ENCODE data around the gene NUDT19. TPM values are rescaled to one million over a fixed set of nuclear protein-coding genes. Genes with fewer than 3 reads are reported as not detected.

NUDT19 gene
- polyA plus RNA-seq, 1 donor (not counting 4 experiments of a cell fraction or from before 2014, with no cell fraction given), result 12.2 TPM

GRCh38 chr19:32719611-32720059, 28.0 kb downstream of the NUDT19 start, which contains the start of gene TDRD12:
TSS of gene TDRD12 (plus strand) at chr19:32719767. CDS start at chr19:32720073, 306 bp downstream.
- dilution Hi-C loops (cut with MboI; ENCODE audit: extremely low pct_ligation_motif_present, low sequenced_read_pairs), result no loop called here
- Histone ChIP-seq H3K79me2 (ENCODE audit: control insufficient read depth, insufficient read depth, low read length) (no peaks in the 10 kb centered on the region), H3K9ac (ENCODE audit: control insufficient read depth, extremely low read depth, insufficient read depth, low read length) (no peak within 1 kb of the TSS), H3K9me3 (ENCODE audit: control insufficient read depth, low read depth, low read length) (no peaks in the 10 kb centered on the region), H3K9me1 (ENCODE audit: control insufficient read depth, extremely low read depth, insufficient read depth, low read length) (no peaks in the 10 kb centered on the region), H3K4me3 (ENCODE audit: control insufficient read depth in 2 of 3, extremely low read depth in 1 of 3, insufficient read depth in 2 of 3, low read depth in 1 of 3, low read length in 3 of 3) (peak within 1 kb of the TSS in 1 of 3 experiments; percentile 12), H3K27me3 (ENCODE audit: control insufficient read depth, extremely low read depth, insufficient read depth, low read length) (no peaks in the 10 kb centered on the region), H2AFZ (ENCODE audit: control insufficient read depth, low read length) (no peak within 1 kb of the TSS), H3K4me1 (ENCODE audit: control insufficient read depth, extremely low read depth, insufficient read depth, low read length) (no peaks in the 10 kb centered on the region), H3K4me2 (ENCODE audit: control insufficient read depth, extremely low read depth, insufficient read depth, low read depth, low read length) (no peak within 1 kb of the TSS), H3K27ac (ENCODE audit: control insufficient read depth, insufficient read depth, low read length) (no peak within 1 kb of the TSS), H3K36me3 (ENCODE audit: control insufficient read depth in 2 of 2, extremely low read depth in 1 of 2, insufficient read depth in 2 of 2, low read length in 2 of 2) (peaks cover 3 to 7% of the 10 kb centered on the region in 2 experiments), H4K20me1 (ENCODE audit: control insufficient read depth, extremely low read depth, insufficient read depth, low read length) (no peaks in the 10 kb centered on the region)
- no peak for DNase-seq (ENCODE audit: low read depth, low spot score)
- no peak for FAIRE-seq
- peak in 2 of 3 experiments; percentile 3 to 31 for TF ChIP-seq CTCF (optimal IDR thresholded peaks at IDR 0.05 in 1 of 3, IDR thresholded peaks at IDR 0.05 in 1 of 3, conservative IDR thresholded peaks at IDR 0.05 in 1 of 3; ENCODE audit: extremely low read depth in 1 of 3, insufficient read depth in 2 of 3, low read length in 3 of 3)
- TF ChIP-seq EZH2 (IDR thresholded peaks at IDR 0.05; ENCODE audit: low read length), result no peak

- no peaks in the 10 kb centered on the region for H3K9me3 ChIP-seq (ENCODE audit: control insufficient read depth, low read depth, low read length)
- H4K20me1 ChIP-seq (ENCODE audit: control insufficient read depth, extremely low read depth, insufficient read depth, low read length), result no peaks in the 10 kb centered on the region
- TF ChIP-seq CTCF (optimal IDR thresholded peaks at IDR 0.05 in 1 of 3, IDR thresholded peaks at IDR 0.05 in 1 of 3, conservative IDR thresholded peaks at IDR 0.05 in 1 of 3; ENCODE audit: extremely low read depth in 1 of 3, insufficient read depth in 2 of 3, low read length in 3 of 3), result no peak
- TF ChIP-seq EZH2 (IDR thresholded peaks at IDR 0.05; ENCODE audit: low read length), result no peak
- H3K27me3 ChIP-seq (ENCODE audit: control insufficient read depth, extremely low read depth, insufficient read depth, low read length), result no peaks in the 10 kb centered on the region
- no peaks in the 10 kb centered on the region for H3K9me1 ChIP-seq (ENCODE audit: control insufficient read depth, extremely low read depth, insufficient read depth, low read length)
- DNase-seq (ENCODE audit: low read depth, low spot score) (no peak), FAIRE-seq (no peak)
- H3K4me3 ChIP-seq (ENCODE audit: control insufficient read depth in 2 of 3, extremely low read depth in 1 of 3, insufficient read depth in 2 of 3, low read depth in 1 of 3, low read length in 3 of 3), result no peak overlapping the region
- H3K79me2 ChIP-seq (ENCODE audit: control insufficient read depth, insufficient read depth, low read length), result no peaks in the 10 kb centered on the region
- no peak overlapping the region for H3K4me2 ChIP-seq (ENCODE audit: control insufficient read depth, extremely low read depth, insufficient read depth, low read depth, low read length)
- H3K27ac ChIP-seq (ENCODE audit: control insufficient read depth, insufficient read depth, low read length), result no peak overlapping the region
- dilution Hi-C loops (cut with MboI; ENCODE audit: extremely low pct_ligation_motif_present, low sequenced_read_pairs), result no loop called here
- H3K36me3 ChIP-seq (ENCODE audit: control insufficient read depth in 2 of 2, extremely low read depth in 1 of 2, insufficient read depth in 2 of 2, low read length in 2 of 2), result peaks cover 0 to 4% of the 10 kb centered on the region in 2 experiments
- H3K9ac ChIP-seq (ENCODE audit: control insufficient read depth, extremely low read depth, insufficient read depth, low read length), result no peak overlapping the region
- H3K4me1 ChIP-seq (ENCODE audit: control insufficient read depth, extremely low read depth, insufficient read depth, low read length), result no peaks in the 10 kb centered on the region
- H2AFZ ChIP-seq (ENCODE audit: control insufficient read depth, low read length), result no peak overlapping the region
Measured at GRCh38 chr19:32720216-32720935, 28.8 kb downstream of the NUDT19 start.

All from keratinocyte (primary cell).